Measurements from ENCODE around the gene ZC3H12C.

ZC3H12C gene

DNA sequence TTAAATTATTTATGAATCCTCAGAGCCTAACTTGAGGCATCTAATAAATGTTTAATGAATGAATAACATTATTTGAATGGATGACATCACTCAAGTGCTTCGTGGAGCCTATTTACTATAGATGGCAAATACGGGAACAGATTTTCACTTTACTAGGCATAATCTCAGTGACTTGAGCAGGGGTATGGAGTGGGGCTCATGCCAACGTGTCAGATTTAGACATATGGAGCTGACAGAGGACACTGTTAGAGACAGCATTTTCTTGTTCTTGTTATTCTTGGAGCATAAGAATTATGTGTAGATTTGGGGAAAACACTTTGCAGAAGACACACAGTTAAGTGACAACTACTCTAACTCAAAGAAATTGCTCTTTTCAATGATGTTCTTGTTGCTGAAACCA, 124.7 kb downstream of the ZC3H12C start:
- DNase-seq (ENCODE audit: low read depth in 2 of 2), result no peak

DNA sequence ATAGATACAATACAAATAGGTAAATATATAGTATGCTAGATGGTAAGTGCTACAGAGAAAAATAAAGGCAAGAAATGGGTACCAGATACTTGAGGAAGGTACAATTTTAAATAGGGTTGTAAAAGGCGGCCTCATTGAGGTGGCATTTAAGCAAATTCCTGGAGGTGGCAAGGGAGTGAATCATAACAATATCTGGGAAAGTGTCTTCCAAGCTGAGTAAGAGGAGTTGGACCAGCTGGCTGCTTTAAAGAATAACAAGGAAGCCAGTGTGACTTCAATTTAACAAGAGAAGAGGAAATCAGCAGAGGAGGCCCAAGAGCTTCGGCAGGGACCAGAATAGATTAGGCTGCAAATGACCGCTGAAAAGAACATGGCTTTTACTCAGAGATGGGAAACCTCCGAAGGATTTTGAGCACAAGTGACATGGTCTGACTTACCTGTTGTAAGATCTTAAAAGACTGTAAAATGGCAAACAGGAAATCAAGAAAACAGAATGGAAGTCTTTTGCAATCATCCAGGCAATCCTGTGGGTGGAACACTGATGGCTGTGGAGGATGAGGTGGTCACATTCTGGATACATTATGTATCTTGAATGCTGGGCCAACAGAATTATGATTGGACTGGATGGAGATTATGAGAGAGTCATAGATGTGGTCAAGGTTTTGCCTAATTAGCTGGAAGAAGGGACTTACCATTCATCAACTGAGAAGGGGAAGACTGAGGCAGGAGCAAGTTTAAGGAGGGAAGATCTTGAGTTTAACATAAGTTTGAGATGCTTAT, 126.0 kb downstream of the ZC3H12C start:
- no peak for DNase-seq (ENCODE audit: low read depth in 2 of 2)

Measured in stimulated activated CD8-positive, alpha-beta memory T cell treated with anti-CD3 and anti-CD28 coated beads, Interleukin-2, amount 100 ng/mL, for 48 hours (primary cell).